Anterior cingulate cortex (tissue), 58 donors: Measurements from ENCODE around the gene HS3ST5.
"Not testable (repeated sequence)": the region's sequence is repeated elsewhere in the genome, so short reads cannot be mapped to it uniquely, and the experiment has no call there.

Experiments used
- DNase-seq, 58 donors: peaks; one replicate each; lab custom pipeline; 2025; lab: John Stamatoyannopoulos, UW

Gene HS3ST5

DNA sequence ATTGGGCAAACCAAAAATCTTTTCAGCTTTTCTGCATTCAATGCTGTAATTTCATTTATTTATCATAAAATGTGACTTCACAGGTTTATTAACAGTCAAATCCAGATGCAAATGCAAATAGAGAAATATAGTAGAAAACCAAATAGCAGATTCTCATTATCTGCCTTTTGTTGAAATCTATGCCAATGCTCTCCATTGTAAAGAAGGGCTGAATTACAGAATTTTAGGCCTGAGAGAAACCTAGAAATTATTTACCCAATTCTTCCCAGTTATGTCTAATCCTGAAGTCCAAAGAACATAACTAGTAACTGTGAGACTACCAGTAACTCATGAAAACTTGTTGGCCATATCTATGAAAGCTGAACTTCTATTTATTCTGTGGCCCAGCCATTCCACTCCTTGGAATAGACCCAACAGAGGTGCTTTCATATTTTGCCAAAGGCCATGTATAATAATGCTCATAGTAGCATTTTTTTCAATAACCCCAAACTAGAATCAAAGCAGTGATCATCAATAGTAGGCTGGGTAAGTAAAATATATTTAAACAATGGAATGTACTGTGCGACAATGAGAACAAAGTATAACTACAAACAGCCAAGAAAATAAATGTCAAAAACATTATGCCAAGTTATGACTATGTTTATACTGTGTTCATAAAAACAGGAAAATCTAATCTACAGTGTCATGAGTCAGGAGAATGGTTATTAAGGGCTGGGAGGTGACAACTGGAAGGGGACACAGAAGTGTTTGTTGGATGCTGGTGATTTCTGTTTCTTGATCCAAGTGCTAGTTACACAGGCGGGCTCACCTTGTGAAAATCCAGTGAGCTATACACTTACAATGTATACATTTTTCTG is 183.8 kb downstream of the HS3ST5 start:
- DNase-seq, result no peak

- DNase-seq, result no peak
Measured at GRCh38 chr6:114158411-114158810, 184.4 kb downstream of the HS3ST5 start.

GRCh38 chr6:114157848-114158247 is 185.0 kb downstream of the HS3ST5 start:
- peak in 1 of 58 donors; percentile 25 for DNase-seq

DNA sequence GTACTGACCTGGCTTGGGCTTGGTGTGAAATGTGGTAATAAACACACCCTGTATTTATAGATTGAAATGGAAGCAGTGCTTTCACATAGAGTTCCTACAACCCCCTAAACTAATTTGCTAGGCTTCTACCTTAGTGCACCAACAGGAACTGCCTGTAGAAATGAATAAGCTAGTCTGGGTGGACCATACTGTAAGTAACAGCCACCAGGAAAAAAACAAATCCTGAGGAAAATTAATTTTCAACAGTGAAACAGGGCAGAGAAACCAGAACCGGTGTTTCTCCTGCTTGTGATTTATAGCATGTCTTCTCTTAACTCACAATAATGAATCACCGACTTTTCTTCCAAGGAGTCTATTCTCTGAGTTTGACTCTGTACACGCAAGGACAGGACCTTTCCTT is 187.1 kb downstream of the HS3ST5 start:
- no peak for DNase-seq

- DNase-seq, result no peak
Measured at GRCh38 chr6:114154812-114155211, 188.0 kb downstream of the HS3ST5 start.

DNA sequence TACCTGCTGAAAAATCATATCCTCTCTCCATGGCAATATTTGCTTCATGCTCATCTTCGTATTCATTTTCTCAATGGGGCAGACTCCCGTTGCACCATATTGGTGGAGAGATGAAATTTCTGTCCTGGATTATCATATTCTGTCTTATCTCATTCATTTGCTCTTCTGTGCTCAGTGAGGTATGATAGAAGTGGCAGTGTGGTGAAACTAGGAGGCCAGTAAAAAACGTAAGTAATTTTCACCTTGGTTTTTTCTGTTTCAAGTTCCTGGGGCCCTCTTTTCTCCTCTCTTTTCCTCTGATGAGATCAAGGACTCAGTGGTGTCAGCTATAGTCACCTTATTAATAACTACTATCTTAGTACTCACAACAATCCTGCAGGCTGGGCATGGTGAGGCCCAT is 189.4 kb downstream of the HS3ST5 start:
- DNase-seq, result no peak

- DNase-seq, result no peak
Measured at GRCh38 chr6:114151064-114151690, 191.6 kb downstream of the HS3ST5 start.

- not testable (repeated sequence) for DNase-seq
Measured at GRCh38 chr6:114149182-114149581, 193.6 kb downstream of the HS3ST5 start.

GRCh38 chr6:114144887-114145851 is 197.7 kb downstream of the HS3ST5 start:
- DNase-seq, result no peak

- peak in 7 of 58 donors; percentile 3 to 44 (median 9) for DNase-seq
Measured at GRCh38 chr6:114142258-114142657, 200.6 kb downstream of the HS3ST5 start.

DNA sequence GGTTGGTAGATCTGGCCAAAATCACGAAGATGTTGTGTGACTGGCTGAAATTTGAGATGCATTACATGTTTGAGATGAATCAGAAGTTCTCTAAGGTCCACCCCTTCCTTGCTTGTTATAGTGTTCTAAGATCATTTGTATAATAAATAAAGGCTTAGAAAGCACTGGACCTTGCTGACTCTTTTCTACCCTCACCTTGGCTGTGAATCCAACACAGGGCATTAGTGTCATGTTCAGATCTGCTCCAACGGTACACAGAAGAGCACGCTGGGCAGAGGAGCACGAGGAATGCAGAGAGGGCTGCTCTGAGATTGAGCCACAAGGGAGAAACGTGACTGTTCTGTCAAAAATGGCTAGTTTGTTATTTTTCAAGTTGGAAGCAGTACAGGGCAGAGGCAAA is 202.4 kb downstream of the HS3ST5 start:
- DNase-seq, result no peak

DNA sequence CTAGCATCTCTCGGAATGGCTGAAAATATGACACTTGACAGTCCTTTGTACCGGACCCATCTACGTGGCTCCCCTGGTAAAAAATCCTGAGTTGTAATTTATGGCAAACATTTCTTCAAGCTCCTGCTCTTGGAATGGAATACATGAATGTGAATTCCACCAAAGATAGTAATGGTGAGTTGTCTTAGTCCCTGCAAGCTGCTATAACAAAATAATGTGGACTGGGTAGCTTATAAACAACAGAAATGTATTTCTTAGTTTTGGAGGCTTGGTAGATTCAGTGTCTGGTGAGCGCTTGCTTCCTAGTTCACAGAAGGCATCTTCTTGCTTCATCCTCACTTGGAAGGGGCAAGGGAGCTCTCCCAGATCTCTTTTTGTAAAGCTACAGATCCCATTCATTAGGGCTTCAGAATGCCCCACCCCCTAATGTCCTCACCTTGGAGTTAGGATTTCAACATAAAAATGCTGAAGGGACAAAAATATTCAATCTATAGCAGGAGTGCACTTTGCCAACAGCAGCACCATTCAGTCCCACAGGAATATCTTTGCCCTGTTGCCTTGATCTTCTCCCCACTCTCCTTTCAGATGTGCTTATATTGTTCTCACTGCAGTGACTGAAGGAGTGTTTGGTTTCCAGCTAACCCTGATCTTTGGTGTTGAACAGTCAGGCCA is 204.1 kb downstream of the HS3ST5 start:
- DNase-seq, result no peak

GRCh38 chr6:114135363-114135971 is 207.4 kb downstream of the HS3ST5 start:
- DNase-seq, result no peak

- DNase-seq, result no peak
Measured at GRCh38 chr6:114133816-114134215, 209.0 kb downstream of the HS3ST5 start.

- DNase-seq, result no peak
Measured at GRCh38 chr6:114131945-114132344, 210.9 kb downstream of the HS3ST5 start.

GRCh38 chr6:114125576-114125975 is 217.2 kb downstream of the HS3ST5 start:
- DNase-seq, result no peak

DNA sequence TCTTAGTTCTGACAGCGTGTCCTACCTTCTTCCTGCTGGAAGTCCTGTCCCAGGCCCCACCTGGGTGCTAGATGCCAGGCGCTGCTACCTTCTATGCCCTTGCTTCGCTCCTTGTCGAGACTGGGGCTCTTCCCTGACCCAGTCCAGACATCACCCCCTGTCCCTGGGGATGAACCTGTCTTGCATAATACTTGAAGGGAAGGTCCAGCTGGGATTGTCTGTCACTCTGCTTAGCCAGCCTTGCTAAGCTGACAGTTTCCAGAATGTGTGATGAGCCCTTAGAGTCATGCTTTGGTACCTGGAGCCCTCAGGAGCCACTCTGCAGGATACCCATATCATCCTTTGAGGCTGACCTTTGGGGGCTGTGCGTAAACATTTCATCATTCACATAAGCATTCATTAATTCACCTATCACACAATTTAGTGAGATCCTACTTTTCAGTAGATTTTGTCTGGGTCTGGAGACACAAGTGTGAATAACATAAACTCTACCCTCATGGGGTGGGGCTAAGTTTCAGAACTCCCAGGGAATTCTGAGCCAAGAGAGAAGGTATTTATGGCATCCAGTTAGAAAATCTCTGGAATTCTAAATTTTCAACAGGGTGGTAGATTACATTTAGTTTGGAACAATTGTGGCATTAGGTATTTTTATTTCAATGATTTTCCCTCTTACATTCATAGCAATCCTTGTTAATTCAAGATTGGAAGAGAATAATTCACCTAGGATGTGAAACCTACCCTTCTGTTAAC is 220.7 kb downstream of the HS3ST5 start:
- DNase-seq, result no peak

DNA sequence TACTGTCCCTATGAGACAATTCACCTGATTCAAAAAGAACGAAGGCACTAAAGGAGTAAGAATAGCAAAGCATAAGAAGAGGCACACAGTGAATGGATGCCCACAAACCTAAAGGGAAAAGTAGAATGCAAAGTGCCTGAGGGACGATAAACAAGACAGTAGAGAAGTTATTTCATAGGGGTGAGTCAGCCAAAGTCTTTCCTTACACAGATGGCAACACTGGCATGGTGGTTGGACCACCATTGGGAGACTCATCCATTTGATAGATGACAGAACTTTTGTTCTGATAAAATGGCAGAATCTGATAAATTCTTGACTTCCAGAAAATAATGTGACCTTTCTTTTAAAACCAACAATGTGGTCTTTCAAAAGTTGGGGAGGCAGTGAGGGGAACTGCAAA is 223.8 kb downstream of the HS3ST5 start:
- no peak for DNase-seq

DNA sequence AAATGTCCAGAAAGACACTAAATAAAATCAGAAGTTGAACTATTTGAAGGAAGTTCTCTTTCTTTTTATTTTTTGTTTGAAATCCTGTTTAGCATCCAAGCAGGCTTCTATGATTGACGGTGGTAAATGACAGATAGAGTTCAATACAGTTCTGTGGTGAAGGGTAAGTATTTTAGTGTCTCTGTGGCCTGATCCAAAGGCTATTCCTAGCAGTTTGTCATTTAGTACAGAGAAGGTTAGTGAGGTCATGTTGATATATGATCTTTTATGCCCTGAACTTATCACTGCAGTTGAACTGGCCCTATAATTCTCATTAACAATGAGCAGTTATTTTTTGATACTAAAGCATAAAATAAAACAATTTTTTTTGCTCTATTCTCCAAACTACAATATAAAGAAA is 227.2 kb downstream of the HS3ST5 start:
- DNase-seq, result no peak
